Measurements from ENCODE around the gene MAP3K8.

- TF ChIP-seq BACH1 (IDR thresholded peaks at IDR 0.05; ENCODE audit: borderline replicate concordance) (no peak), CUX1 (IDR thresholded peaks at IDR 0.05; ENCODE audit: insufficient replicate concordance, low read depth, low read length) (no peak), FOXM1 (IDR thresholded peaks at IDR 0.05; ENCODE audit: low read depth, low read length) (no peak)
Measured at GRCh38 chr10:30488316-30488715, 54.3 kb downstream of the MAP3K8 start.
